ENCODE results near the gene ABCC11. TPM values are rescaled to one million over a fixed set of nuclear protein-coding genes. Genes with fewer than 3 reads are reported as not detected.

ABCC11 gene
- total and polyA plus RNA-seq, 2 of the 13 experiments (the other 11 are each of a cell fraction or from before 2014, with no cell fraction given) = 1.0 to 1.4 TPM

DNA sequence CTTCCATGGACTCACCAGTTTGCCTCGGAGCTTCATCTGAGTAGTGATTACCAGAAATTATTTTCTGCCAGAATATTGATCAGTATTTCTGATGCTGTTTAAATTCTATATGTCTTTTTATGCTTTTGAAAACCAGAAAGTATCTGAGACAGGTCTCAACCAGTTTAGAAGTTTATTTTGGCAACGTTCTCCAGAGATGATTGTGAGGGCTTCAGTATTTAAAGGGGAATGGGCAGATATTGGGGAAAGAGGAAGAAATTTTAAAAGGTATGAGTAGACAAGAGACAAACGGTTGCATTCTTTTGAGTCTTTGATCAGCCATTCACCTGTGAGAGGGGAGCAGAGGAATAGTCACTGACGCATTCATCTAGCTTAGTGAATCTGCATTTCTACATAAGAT lies 44.4 kb upstream of the ABCC11 start:
- WGBS (ENCODE audit: low lambda C conversion rate) = 87% methylated on average over 4 of the region's 4 CpGs
- Histone ChIP-seq H3K4me2 (ENCODE audit: low read depth, low read length) (no peak overlapping the region), H3K4me1 (ENCODE audit: insufficient read depth, low read length) (peaks cover 15% of the 10 kb centered on the region), H3K9me3 (ENCODE audit: low read length) (peaks cover 8% of the 10 kb centered on the region), H3K27me3 (ENCODE audit: control insufficient read depth in 1 of 2, insufficient read depth in 2 of 2, low read length in 2 of 2) (no peaks in the 10 kb centered on the region), H3K36me3 (replicated peaks in 1 of 2; ENCODE audit: control insufficient read depth in 1 of 2, insufficient read depth in 2 of 2, low read length in 2 of 2) (peaks cover 8 to 60% of the 10 kb centered on the region in 2 experiments), H2AFZ (ENCODE audit: low read length) (no peak overlapping the region), H3K79me2 (ENCODE audit: insufficient read depth, low read length) (no peaks in the 10 kb centered on the region), H3K27ac (ENCODE audit: extremely low read length, insufficient read depth, low read length) (no peak overlapping the region), H3K4me3 (replicated peaks in 1 of 3; ENCODE audit: insufficient read depth in 1 of 3, low read depth in 2 of 3, low read length in 3 of 3) (no peak overlapping the region), H4K20me1 (ENCODE audit: insufficient read depth, low read length) (no peaks in the 10 kb centered on the region), H3K9ac (ENCODE audit: insufficient read depth, low read depth, low read length) (no peak overlapping the region)
- TF ChIP-seq MAF1 (CRISPR knock-in tag; IDR thresholded peaks at IDR 0.05; ENCODE audit: borderline replicate concordance) (no peak), GATAD2A (CRISPR knock-in tag; IDR thresholded peaks at IDR 0.05) (no peak), ZFP36L1 (CRISPR knock-in tag; IDR thresholded peaks at IDR 0.05) (no peak), ZNF891 (CRISPR knock-in tag; IDR thresholded peaks at IDR 0.05) (no peak), ZNF253 (CRISPR knock-in tag; IDR thresholded peaks at IDR 0.05; ENCODE audit: borderline replicate concordance) (no peak), PHF20 (CRISPR knock-in tag; IDR thresholded peaks at IDR 0.05) (no peak), KDM5A (IDR thresholded peaks at IDR 0.05; ENCODE audit: borderline replicate concordance, low read length) (no peak), CHD4 (IDR thresholded peaks at IDR 0.05; ENCODE audit: borderline replicate concordance, low read length) (no peak), ZNF670 (CRISPR knock-in tag; IDR thresholded peaks at IDR 0.05; ENCODE audit: borderline replicate concordance) (no peak), ZNF724P (CRISPR knock-in tag; IDR thresholded peaks at IDR 0.05; ENCODE audit: borderline replicate concordance) (no peak), FOXK1 (CRISPR knock-in tag; IDR thresholded peaks at IDR 0.05; ENCODE audit: borderline replicate concordance, low read depth) (no peak), SYNCRIP (IDR thresholded peaks at IDR 0.05; ENCODE audit: insufficient read depth, low read depth, low read length) (no peak), NFIB (CRISPR knock-in tag; IDR thresholded peaks at IDR 0.05; ENCODE audit: borderline replicate concordance) (no peak)
- TF ChIP-seq, protein P1, sequence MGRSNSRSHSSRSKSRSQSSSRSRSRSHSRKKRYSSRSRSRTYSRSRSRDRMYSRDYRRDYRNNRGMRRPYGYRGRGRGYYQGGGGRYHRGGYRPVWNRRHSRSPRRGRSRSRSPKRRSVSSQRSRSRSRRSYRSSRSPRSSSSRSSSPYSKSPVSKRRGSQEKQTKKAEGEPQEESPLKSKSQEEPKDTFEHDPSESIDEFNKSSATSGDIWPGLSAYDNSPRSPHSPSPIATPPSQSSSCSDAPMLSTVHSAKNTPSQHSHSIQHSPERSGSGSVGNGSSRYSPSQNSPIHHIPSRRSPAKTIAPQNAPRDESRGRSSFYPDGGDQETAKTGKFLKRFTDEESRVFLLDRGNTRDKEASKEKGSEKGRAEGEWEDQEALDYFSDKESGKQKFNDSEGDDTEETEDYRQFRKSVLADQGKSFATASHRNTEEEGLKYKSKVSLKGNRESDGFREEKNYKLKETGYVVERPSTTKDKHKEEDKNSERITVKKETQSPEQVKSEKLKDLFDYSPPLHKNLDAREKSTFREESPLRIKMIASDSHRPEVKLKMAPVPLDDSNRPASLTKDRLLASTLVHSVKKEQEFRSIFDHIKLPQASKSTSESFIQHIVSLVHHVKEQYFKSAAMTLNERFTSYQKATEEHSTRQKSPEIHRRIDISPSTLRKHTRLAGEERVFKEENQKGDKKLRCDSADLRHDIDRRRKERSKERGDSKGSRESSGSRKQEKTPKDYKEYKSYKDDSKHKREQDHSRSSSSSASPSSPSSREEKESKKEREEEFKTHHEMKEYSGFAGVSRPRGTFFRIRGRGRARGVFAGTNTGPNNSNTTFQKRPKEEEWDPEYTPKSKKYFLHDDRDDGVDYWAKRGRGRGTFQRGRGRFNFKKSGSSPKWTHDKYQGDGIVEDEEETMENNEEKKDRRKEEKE (IDR thresholded peaks at IDR 0.05) = no peak
- TF ChIP-seq, protein P2, sequence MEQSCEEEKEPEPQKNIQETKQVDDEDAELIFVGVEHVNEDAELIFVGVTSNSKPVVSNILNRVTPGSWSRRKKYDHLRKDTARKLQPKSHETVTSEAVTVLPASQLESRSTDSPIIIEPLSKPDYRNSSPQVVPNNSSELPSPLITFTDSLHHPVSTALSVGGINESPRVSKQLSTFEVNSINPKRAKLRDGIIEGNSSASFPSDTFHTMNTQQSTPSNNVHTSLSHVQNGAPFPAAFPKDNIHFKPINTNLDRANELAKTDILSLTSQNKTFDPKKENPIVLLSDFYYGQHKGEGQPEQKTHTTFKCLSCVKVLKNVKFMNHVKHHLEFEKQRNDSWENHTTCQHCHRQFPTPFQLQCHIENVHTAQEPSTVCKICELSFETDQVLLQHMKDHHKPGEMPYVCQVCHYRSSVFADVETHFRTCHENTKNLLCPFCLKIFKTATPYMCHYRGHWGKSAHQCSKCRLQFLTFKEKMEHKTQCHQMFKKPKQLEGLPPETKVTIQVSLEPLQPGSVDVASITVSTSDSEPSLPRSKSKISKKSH (CRISPR knock-in tag; IDR thresholded peaks at IDR 0.05; ENCODE audit: borderline replicate concordance) = no peak
- TF ChIP-seq, protein P3, sequence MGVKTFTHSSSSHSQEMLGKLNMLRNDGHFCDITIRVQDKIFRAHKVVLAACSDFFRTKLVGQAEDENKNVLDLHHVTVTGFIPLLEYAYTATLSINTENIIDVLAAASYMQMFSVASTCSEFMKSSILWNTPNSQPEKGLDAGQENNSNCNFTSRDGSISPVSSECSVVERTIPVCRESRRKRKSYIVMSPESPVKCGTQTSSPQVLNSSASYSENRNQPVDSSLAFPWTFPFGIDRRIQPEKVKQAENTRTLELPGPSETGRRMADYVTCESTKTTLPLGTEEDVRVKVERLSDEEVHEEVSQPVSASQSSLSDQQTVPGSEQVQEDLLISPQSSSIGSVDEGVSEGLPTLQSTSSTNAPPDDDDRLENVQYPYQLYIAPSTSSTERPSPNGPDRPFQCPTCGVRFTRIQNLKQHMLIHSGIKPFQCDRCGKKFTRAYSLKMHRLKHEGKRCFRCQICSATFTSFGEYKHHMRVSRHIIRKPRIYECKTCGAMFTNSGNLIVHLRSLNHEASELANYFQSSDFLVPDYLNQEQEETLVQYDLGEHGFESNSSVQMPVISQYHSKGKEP (CRISPR knock-in tag; IDR thresholded peaks at IDR 0.05) = no peak
- DNase-seq (ENCODE audit: low spot score) (no peak), ATAC-seq (no peak), FAIRE-seq (no peak)
- POLR2A ChIA-PET = no interaction called here
- CTCF ChIA-PET (ENCODE audit: low intra/inter-chr PET ratio, low total read pairs) = no interaction called here
- in situ Hi-C loops (cut with HindIII; ENCODE audit: extremely low pct_ligation_motif_present, low pct_unique_long_range_greater_than_20kb) (no loop called here), intact Hi-C loops (cut with micrococcal nuclease; ENCODE audit: unreplicated experiment) (no loop called here)
- BruUV-seq (replicated peaks) = no TSS peak

Measured in HepG2 (cell line).